ENCODE results near the gene RASL11A. TPM values are rescaled to one million over a fixed set of nuclear protein-coding genes. Genes with fewer than 3 reads are reported as not detected.

The RASL11A gene
- total RNA-seq, 1 experiment from 2014 or later, result 2.7 TPM

- Histone ChIP-seq H3K23me2 (ENCODE audit: insufficient read length, low read depth, low read length, poor library complexity, severe bottlenecking) (no peaks in the 10 kb centered on the region), H4K20me1 (ENCODE audit: control insufficient read depth, insufficient read depth, insufficient read length) (no peaks in the 10 kb centered on the region), H2BK5ac (ENCODE audit: insufficient read length, low read length) (no peak overlapping the region), H3K18ac (ENCODE audit: insufficient read length, low read depth, low read length) (no peak overlapping the region), H2BK15ac (ENCODE audit: low read depth, low read length) (no peak overlapping the region), H2BK12ac (ENCODE audit: insufficient read length, low read depth, low read length) (no peak overlapping the region), H3K79me1 (ENCODE audit: insufficient read depth, low read depth, low read length, poor library complexity, severe bottlenecking) (no peaks in the 10 kb centered on the region), H2AFZ (ENCODE audit: low read length) (no peak overlapping the region), H3K23ac (ENCODE audit: insufficient read length, low read depth, low read length) (no peak overlapping the region), H2BK20ac (ENCODE audit: low read depth, low read length, poor library complexity, severe bottlenecking) (no peak overlapping the region), H3K56ac (ENCODE audit: insufficient read length, low read depth, low read length) (no peak overlapping the region), H4K5ac (ENCODE audit: insufficient read length, low read depth, low read length) (no peak overlapping the region), H3K4ac (ENCODE audit: low read depth, low read length) (no peak overlapping the region), H3K27ac (ENCODE audit: insufficient read length, low read depth, low read length) (no peak overlapping the region), H3T11ph (ENCODE audit: low read length) (no peak overlapping the region), H3K4me2 (ENCODE audit: insufficient read depth, insufficient read length, low read length) (no peak overlapping the region), H2AK5ac (ENCODE audit: insufficient read length, low read length) (no peak overlapping the region), H3K79me2 (ENCODE audit: insufficient read depth, low read length) (no peaks in the 10 kb centered on the region), H3K14ac (ENCODE audit: insufficient read depth, low read length) (no peak overlapping the region), H3K9ac (ENCODE audit: extremely low read depth, insufficient read length, low read length) (no peak overlapping the region), H4K91ac (ENCODE audit: insufficient read length, low read depth, low read length) (no peak overlapping the region), H4K8ac (replicated peaks; ENCODE audit: insufficient read length, low read depth, low read length) (no peak overlapping the region), H3K4me1 (ENCODE audit: insufficient read depth, low read length) (peaks cover 6% of the 10 kb centered on the region; the same call in 1 of the 2 replicates), H3K27me3 (ENCODE audit: insufficient read depth, low read length) (no peaks in the 10 kb centered on the region), H2BK120ac (ENCODE audit: low read depth, low read length, poor library complexity, severe bottlenecking) (no peak overlapping the region), H3K9me3 (ENCODE audit: control insufficient read depth, low read depth, low read length) (no peaks in the 10 kb centered on the region)
- no CpG with 5 or more reads among the region's 2 CpGs for WGBS (ENCODE audit: extremely low coverage, insufficient read length, low lambda C conversion rate)
- no peak overlapping the region for H3K4me3 Mint-ChIP-seq
- peaks cover 0 to 15% (median 8%) of the 10 kb centered on the region in 3 experiments; a peak in 5 of 7 replicates for H3K36me3 Mint-ChIP-seq (ENCODE audit: insufficient read depth in 1 of 3, low read depth in 3 of 3)
- H3K4me1 Mint-ChIP-seq, result peaks cover 21 to 23% of the 10 kb centered on the region in 2 experiments
- H3K27ac Mint-ChIP-seq, result peak overlapping the region in 1 of 3 experiments; percentile 17; a peak in 1 of 7 replicates
- no peaks in the 10 kb centered on the region for H3K9me3 Mint-ChIP-seq
- no peak for DNase-seq
- TF ChIP-seq CTCF (conservative IDR thresholded peaks at IDR 0.05), result no peak
- H3K27me3 Mint-ChIP-seq (ENCODE audit: low read depth), result peaks cover 10% of the 10 kb centered on the region
These were observed 7.2 kb upstream of the RASL11A start for GRCh38 chr13:27263438-27263837.

Data from H9 (cell line).